GDM1 (cell line): ENCODE results near the gene MUC3A.

Source experiments
- DNase-seq: peaks from one replicate; lab custom pipeline; 2025; lab: John Stamatoyannopoulos, UW

The MUC3A gene

DNA sequence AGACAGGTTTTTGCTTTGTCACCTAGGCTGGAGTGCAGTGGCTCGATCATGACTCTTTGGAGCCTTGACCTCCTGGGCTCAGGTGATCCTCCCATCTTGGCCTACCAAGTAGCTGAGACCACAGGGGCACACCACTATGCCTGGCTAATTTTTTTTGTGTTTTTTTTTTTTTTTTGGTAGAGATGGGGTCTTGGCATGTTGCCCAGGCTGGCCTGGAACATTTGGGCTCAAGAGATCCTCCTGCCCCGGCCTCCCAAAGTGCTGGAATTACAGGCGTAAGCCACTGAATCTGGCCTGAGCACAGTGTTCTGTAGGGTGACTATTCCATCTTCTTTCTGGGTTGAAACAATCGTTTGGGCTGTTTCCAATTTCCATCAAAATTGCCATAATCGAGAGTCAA is 1.5 kb upstream of the MUC3A start:
- DNase-seq: no peak

DNA sequence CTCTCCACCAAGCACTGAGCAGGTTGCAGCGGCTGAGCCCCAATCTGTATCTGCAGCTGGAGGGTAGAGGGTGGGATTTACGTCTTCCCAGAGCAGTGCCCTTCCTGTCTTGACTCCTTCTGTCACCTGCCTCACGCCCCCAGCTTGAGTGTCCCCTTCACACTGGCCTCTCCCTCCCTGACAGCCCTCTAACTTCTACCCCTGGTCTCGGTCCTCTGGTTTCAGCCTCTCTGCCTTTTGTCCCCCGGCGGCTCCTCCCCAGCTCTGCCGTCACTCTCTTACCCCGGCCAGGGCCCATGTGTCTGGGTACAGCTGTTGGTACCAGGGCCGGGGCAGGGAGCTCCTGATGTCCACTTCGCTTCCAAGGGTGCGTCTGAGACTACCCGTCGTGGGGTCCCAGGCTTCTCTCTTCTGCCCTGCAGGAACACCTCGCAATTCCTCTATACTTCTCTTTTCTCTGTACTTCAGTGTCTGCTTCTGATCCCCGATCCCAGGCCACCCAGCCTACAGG is 654 bp downstream of the MUC3A start:
- no peak for DNase-seq

DNA sequence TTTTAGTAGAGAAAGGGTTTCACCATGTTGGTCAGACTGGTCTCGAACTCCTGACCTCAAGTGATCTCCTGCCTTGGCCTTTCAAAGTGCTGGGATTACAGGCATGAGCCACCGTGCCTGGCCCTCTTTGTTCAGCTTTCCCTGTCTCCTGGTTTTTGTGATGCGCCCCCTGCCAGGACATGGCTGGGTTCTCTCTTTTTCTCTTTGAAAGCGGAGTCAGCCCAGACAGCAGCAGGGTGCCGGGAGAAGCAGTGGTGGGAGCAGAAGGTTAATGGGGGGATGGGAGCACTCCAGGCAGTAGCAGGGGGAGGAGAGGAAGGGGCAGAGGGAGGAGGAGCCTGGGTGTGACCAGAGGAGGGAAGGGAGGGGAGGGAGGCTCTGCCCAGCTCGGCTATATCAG is 1.8 kb downstream of the MUC3A start:
- no peak for DNase-seq

DNA sequence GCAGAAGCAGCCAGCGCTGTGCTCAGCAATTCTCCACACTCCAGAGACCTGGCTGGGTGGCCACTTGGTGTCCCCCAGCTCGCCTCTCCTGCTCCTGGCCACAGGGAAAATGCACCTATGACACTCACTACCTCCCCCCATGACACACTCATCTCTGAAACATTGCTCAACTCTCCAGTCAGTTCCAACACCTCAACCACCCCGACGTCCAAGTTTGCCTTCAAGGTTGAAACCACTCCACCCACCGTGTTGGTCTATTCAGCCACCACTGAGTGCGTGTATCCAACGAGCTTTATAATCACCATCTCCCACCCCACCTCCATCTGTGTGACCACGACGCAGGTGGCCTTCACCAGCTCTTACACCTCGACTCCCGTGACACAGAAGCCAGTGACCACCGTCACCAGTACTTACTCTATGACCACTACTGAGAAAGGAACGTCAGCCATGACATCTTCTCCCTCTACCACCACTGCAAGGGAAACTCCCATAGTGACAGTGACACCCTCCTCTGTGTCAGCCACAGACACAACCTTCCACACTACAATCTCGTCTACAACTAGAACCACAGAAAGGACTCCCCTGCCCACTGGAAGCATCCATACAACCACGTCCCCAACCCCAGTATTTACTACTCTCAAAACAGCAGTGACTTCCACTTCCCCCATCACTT is 2.7 kb downstream of the MUC3A start:
- DNase-seq: no peak

DNA sequence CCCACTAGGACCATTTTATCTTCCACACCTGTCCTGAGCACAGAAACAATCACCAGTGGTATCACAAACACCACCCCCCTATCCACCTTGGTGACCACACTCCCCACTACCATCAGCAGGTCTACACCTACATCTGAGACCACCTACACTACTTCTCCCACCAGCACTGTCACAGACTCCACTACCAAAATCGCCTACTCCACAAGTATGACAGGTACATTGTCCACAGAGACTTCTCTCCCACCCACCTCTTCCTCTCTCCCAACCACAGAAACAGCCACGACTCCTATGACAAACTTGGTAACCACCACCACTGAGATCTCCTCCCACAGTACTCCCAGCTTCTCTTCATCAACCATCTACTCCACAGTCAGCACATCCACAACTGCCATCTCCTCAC is 3.3 kb downstream of the MUC3A start:
- DNase-seq: no peak

DNA sequence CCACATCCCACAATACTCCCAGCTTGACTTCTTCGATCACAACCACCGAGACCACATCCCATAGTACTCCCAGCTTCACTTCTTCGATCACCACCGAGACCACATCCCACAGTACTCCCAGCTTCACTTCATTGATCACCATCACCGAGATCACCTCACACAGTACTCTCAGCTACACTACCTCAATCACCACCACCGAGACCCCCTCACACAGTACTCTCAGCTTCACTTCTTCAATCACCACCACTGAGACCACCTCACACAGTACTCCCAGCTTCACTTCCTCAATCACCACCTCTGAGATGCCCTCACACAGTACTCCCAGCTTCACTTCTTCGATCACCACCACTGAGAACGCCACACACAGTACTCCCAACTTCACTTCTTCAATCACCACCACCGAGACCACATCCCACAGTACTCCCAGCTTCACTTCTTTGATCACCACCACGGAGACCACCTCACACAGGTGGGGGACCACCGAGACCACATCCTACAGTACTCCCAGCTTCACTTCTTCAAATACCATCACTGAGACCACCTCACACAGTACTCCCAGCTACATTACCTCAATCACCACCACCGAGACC is 8.6 kb downstream of the MUC3A start:
- DNase-seq: no peak

DNA sequence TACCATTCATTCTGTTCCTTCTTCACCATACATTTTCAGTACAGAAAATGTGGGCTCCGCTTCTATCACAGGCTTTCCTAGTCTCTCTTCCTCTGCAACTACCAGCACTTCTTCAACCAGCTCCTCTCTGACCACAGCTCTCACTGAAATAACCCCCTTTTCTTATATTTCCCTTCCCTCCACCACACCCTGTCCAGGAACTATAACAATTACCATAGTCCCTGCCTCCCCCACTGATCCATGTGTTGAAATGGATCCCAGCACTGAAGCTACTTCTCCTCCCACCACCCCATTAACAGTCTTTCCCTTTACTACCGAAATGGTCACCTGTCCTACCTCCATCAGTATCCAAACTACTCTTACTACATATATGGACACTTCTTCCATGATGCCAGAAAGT is 10.6 kb downstream of the MUC3A start:
- DNase-seq: no peak

DNA sequence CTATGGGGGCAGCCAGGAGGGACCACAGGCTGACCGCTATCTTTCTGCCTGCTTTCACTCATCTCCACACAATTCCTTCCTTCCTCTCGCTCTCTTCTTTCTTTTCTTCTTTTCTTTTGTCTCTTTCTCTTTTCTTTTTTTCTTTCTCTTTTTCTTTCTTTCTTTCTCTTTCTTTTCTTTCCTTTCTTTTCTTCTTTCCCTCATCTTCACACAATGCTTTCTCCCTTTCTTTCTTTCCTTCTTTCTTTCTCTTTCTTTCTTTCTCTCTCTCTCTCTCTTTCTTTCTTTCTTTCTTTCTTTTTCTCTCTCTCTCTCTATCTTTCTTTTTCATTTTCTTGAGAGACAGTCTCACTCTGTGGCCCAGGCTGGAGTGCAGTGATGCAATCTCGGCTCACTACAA is 13.2 kb downstream of the MUC3A start:
- DNase-seq: no peak

DNA sequence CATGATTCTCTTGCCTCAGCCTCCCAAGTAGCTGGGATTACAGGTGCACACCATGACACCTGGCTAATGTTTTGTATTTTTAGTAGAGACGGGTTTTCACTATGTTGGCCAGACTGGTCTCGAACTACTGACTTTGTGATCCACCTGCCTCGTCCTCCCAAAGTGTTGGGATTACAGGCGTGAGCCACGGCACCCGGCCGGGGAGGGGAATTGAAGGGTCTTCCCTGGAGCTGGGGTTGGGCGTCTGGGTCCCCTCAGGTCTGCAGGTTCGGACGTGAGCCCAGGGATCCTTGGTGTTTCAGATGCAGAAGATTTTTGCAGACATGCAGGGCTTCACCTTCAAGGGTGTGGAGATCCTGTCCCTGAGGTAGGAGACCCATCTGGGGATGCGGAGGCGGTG is 14.1 kb downstream of the MUC3A start:
- no peak for DNase-seq

DNA sequence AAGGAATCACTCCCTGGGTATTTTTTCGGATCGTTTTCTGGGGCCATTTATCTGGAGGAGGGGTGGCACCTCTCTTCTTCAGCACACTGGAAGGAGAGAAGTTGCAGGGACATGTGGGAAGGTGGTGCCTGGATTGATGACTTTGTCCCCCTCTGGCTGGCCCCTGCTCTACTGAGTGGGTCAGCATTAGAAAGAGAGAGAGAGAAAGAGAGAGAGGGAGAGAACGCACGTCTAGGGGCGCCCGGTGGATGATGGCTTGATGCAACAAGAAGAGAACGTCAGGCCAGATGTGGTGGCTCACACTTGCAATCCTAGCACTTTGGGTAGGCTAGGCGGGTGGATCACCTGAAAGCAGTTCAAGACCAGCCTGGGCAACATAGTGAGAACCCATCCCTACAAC is 14.5 kb downstream of the MUC3A start:
- DNase-seq: no peak

DNA sequence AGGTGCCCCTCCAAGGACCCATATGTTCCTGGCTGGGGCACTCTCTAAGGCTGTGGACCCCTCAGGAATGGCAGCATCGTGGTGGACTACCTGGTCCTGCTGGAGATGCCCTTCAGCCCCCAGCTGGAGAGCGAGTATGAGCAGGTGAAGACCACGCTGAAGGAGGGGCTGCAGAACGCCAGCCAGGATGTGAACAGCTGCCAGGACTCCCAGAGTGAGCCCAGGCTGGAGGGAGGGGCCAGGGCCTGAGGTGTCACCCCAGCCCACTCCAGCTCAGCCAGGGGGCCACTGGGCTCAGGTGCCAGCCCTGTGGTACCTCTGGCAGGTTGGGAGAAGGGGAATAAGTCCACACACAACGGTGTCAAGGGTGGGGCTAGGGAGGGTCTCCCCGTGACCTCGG is 15.3 kb downstream of the MUC3A start:
- no peak for DNase-seq

DNA sequence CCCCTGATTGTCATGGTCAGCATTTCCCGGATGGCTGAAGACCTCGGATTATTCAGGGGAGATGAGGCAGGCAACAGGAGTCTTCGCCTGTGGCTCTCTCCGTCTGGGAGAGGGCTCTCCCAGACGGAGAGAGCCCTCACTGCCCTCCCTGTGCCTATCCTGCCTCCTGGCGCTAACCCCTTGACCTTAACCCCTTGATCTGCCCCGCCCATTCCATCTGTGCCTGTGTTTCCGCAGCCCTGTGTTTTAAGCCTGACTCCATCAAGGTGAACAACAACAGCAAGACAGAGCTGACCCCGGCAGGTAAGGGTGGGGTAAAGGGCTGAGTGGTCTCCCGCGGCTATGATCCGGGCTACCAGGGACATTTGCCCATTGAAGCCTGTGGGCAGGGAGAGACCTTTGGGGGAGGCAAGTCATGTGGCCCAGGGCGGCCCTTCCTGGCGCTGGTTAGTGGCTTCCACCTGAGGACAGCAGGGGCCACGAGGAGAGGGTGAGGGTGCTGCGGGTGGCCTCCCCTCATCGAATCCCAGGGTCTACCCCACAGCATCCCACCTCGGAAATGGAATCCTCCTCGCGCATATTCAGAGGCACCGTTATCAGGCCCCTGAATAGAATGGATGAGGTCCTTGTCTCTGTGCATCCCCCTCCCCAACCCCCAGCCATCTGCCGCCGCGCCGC is 15.8 kb downstream of the MUC3A start:
- DNase-seq: no peak

DNA sequence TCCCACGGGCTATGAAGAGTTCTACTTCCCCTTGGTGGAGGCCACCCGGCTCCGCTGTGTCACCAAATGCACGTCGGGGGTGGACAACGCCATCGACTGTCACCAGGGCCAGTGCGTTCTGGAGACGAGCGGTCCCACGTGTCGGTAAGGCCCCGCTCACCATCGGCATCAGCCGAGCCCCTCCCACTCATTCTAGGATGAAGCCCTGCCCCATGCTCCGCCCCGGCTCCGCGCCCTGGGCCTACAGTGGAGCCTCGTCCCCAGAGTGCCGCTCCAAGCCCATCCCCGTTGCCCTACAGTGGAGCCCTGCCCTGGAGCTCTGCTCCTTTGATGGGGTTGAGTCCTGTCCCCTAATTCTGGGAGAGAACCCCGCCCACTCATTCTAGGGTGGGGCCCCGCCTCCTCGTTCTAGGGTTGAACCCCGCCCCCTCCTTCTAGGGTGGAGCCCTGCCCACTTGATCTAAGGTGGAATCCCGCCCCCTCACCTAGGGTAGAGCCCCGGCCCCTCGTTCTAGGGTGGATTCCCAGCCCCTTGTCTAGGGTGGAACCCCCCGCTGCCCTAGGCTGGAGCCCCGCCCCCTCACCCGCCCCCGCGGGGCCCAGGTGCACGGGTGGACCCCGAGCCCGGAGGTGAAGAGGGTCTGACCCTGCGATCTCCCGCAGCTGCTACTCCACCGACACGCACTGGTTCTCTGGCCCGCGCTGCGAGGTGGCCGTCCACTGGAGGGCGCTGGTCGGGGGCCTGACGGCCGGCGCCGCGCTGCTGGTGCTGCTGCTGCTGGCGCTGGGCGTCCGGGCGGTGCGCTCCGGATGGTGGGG is 16.6 kb downstream of the MUC3A start:
- DNase-seq: no peak

DNA sequence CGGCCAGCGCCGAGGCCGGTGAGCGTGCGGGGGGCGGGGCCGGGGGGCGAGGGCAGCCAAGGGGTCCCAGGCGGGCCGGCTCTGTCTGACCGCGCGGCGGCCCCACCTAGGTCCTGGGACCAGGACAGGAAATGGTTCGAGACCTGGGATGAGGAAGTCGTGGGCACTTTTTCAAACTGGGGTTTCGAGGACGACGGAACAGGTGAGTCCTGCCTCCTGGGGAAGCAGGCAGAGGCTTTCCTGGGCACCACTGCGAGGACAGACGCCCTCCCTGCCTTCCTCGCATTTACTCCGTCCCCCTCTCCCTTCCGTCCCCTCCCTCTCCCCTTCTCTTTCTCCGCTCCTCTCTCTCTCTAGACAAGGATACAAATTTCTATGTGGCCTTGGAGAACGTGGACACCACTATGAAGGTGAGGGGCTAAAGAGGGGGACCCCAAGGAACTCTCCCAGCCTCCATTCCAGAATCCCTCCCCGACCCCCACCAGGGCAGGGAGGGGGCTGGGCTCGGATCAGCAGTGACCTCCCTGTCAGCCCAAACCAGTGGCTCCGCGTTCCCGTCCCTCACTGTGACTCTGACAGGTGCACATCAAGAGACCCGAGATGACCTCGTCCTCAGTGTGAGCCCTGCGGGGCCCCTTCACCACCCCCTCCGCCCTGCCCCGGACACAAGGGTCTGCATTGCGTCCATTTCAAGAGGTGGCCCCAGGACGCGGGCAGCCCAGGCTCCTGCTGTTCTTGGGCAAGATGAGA is 17.4 kb downstream of the MUC3A start:
- no peak for DNase-seq

DNA sequence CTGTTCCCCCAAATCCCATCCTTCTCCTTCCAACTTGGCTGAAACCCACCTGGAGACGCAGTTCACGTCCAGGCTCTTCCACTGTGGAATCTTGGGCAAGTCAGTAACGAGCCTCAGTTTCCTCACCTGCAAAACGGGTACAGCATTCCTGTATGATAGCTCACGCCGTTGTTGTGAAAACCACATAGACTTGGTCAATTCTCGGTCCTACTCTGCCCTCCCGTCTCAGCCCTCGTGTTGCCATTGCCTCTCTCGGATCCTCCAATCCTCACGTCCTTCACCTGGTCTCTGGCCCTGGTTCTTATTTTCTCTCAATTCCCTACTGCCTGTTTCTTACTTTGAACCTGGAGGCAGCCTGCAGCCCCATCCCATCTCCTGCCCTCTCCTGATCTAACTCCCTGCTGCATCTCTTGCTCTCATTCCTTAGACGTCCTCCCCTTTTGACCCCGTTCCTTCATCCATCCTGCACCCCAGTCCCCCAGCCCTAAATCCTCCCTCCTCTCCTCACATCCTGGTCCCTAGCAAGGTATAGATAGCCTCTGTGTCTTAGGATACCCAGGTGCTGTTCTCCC is 18.0 kb downstream of the MUC3A start:
- DNase-seq: no peak

DNA sequence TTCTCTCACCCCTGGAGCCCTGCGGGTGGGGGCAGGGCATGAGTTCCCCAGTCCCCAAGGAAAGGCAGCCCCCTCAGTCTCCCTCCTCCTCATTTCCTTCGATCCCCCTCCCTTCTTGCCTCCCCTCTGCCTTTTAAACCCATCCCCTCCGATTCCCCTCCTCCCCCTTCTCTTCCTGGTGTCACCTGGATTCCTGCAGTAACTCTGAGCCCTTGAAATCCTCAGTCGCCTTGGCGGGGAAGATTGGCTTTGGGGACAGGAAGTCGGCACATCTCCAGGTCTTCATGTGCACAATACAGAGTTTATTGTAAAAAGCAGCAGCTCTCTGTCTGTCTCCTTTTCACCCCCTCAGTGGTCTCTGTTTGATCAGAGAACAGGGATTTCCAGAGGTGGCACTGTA is 18.7 kb downstream of the MUC3A start:
- no peak for DNase-seq

DNA sequence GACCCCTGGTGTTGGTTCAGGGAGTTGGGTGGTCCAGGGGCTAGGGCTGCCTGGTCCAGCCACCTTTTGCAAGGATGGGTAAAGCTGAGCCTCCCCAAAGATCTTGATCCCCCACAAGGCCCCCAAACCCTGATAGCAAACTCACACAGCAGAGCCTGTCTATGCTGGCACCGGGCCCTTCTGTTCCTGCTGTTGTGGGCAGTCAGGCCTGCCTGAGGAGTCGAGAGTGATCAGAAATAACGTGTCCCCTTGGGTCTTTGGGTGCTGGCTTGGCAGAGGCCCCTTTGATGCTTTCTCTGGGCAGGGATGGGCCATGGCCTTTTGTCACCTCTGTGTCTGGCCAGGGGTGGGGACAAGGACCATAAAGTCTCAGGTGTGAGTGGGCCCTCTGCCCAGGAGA is 19.3 kb downstream of the MUC3A start:
- no peak for DNase-seq

DNA sequence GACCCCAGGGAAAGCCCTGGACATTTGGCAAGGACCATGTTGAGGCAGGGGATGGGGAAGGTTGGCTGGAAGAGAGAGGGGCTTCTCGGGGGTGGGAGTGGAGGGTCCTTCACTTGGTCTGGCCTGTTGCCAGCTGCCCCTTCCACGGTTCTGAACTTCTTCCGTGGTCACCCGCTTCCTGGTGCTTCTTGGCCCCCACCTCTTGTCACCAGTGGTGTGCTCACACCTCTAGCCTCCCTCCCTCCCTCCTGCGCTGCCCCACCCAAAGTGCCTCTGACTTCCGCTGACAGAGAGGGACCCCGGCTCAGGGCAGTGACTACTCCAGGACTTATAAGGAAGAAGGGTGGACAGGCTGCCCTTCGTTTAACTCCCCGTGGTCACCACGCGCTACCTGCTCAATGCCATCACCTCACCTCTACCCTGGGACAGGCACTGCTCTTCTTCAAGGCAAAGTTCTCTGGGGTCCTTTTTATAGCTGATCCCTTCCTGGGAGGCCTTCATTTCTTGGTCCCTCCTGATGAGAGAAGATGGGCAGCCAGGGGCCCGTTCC is 19.8 kb downstream of the MUC3A start, which contains the start of gene MUC12:
MUC12 (plus strand) TSS at position 500 of the 550 bp plus-strand sequence. CDS start 58 bp downstream, outside the sequence.
- no peak for DNase-seq

DNA sequence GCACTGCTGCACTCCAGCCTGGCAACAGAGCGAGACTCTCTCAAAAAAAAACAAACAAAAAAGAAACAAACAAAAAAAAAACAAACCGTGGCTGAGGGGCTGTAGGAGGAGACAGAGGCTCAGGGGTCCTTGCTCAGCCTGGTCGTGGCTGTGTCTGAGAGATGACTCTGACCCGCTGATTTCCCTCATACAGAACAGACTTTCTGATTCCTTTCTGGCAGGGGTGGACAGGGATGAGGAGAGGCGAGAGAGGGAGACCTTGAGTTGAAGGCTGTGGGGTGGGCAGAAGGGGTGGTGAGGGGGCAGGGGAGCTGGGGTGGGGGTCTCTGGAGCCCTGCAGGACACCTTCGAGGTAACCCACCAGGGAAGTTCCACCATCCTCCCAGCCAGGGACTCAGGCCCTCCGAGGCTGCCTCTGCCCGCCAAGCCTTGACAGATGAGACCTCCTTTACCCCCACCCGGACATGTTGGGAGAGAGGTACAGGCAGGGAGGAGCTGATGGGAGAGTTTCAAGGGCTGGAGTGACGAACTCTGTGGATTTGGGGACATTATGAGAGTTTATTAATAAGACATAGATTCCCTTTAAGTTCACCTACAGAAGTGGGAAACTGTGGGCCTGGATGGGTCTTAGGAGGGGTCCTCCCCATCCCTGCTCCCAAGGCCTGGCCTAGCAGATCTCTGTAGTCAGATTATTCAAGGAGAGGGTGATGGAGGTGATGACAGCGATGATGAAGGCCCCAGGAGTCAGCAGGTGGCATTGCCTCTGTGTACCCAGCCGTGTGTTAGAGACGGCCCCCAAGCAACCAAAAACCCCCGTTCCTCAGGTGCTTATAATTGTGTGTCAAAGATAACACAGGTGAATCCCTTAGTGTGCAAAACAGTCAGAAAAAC is 22.0 kb downstream of the MUC3A start:
- no peak for DNase-seq

DNA sequence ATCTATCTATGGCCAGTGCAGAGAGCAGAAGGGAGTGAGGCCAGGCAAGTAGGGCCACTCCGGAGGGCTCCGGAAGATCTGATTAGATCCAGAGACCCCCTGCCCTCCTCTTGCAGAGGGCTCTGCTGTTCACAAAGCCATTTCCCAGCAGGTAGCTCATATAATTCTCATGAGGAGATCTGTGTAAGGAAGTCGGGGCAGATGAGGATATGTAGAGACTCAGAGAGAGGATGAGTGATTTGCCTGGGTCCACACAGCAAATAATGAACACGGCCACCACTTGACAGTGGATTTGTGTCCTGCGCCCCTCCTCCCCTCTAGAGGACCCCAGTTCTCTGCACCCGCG is 22.6 kb downstream of the MUC3A start:
- no peak for DNase-seq
